GM12801 (cell line): ENCODE data around the gene FCN3.

Experiments used
- CTCF ChIP-seq: IDR thresholded peaks from one replicate; pipeline ENCODE4 v1.5.1; 2011; ENCODE audit warnings: control low read depth; ENCODE audit not compliant: insufficient read length; ENCODE audit errors: extremely low read depth

The FCN3 gene

GRCh38 chr1:27327964-27328363 is 46.7 kb downstream of the FCN3 start:
- no peak for TF ChIP-seq CTCF

GRCh38 chr1:27325286-27325685 is 49.3 kb downstream of the FCN3 start:
- TF ChIP-seq CTCF = no peak

DNA sequence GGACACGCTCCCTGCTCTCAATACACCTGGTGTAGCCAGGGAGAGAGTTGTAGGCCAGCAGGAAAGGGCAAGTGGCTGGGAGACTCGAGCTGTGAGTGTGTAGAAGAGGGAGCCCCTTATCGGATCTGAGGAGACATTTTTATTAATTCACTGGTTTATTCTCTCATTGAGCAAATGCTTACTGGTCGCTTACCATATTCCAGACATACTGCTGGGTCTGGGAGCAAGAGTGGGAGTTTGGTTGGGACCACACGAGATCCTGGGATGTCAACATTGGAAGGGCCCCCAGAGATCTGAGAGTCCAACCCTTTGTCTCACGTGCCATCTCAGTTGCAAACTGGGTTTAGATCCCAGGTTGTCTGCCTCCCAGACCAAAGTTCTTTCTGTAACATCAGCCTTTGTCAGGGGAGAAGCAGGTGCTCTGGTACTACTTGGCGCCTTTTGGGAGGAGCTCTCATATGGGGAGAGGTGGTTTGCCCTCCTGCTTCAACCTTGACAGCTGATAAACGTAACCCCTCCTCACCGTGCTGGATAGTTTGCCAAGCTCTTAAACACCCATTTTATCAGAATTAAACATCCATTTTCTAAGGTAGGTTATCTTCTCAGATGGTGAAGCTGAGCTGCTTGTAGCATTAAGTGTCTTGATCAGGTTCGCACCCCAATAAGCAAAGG is 51.9 kb downstream of the FCN3 start:
- TF ChIP-seq CTCF = no peak

DNA sequence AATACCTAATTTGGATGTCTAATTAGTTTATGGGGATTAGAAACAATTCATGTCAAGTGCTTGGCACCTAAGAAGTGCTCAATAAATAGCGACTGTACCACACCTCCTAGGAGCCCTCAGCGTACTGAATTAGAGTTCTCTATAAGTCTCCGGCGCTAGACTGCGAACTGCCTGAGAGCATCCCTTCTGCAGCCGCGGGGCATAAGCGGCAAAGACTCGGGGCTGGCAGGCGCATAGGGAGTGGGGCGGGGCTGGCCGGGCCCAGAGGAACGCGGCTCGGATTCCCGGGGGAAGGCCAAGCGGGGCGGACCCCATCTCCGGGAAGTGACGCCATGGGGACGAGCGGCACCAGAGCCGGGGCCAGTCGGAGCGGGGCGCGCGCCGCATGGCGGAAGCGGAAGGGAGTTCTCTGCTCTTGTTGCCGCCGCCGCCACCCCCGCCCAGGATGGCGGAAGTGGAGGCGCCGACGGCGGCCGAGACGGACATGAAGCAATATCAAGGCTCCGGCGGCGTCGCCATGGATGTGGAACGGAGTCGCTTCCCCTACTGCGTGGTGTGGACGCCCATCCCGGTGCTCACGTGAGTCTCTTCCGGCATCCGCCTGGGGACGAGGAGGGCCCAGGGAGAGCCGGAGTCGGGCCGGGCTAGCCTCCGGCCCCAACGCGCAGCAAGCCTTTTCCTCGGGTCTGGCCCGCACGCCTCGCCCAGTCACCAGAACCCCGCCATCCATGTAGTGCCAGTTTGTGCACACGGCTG is 52.6 kb downstream of the FCN3 start, which contains the start of gene TMEM222:
TMEM222 (plus strand) TSS at position 351 of the 756 bp plus-strand sequence; CDS start at position 386, 35 bp downstream.
- no peak for TF ChIP-seq CTCF
